T-helper 1 cell treated with Interleukin-12 subunit alpha and Interleukin-12 subunit beta and Interleukin-4 antibody, amounts not matched to agents 30 ng/mL and 1 ng/mL, for 36 hours (primary cell): ENCODE data around the gene LRRC8E. TPM values are rescaled to one million over a fixed set of nuclear protein-coding genes. Genes with fewer than 3 reads are reported as not detected.

Experiments used
- intact Hi-C: fragments of 100-400 bp; cut with micrococcal nuclease; formaldehyde crosslinking; loops from one replicate; pipeline ENCODE4 v1.15.1; 2024
- total RNA-seq: library from RNA; stranded (reverse); gene quantifications from 2 replicates; pipeline ENCODE4 v1.2.3, GENCODE V29; 2022

The LRRC8E gene
- total RNA-seq, 1 donor from 2014 or later, result not detected

DNA sequence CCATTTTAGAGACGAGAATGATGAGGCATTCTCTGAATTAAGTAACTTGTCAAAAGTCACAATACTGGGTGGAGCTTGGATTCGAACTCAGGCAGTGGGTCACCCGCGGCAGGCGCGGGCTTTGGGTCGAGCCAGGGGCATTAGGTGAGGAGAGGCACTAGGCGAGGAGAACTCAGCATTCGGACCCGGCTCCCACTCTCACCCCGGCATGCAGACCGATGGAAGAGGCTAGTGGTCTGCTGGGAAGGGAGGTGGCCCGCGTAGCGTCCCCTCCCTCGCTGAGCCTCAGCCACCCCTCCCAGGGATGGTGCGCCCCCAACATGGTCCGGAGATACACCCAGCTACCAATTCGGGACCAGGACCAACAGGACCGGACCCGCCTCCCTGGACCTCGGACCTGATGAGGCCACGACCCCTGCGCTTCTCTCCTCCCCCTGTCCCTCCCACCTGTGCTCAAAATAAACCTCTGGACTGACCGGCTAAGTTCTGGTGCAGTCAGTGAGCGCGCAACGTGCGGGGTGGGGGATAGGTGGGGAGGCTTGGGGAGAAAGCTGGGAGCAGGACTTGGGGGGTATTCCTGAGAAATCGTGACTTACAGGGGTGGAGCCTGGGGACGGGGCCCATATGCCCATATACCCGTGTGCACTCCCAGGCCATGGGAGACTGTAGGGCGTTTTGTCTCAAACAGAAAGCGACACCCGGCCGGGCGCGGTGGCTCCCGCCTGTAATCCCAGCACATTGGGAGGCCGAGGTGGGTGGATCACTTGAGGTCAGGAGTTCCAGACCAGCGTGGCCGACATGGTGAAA lies 30.5 kb downstream of the LRRC8E start:
- intact Hi-C loops, result no loop called here

- intact Hi-C loops, result loop anchor here (1.0 to 10.0 kb wide), 18 partner anchors 17 to 1873 kb away; partner anchors contain the start of genes ALKBH7, ELAVL1, MAP2K7 and MARCHF2
Measured at GRCh38 chr19:7919610-7920518, 31.6 kb downstream of the LRRC8E start, which contains the start of gene SNAPC2. SNAPC2 (plus strand) TSS chr19:7920338; CDS start chr19:7920367, 29 bp downstream.

DNA sequence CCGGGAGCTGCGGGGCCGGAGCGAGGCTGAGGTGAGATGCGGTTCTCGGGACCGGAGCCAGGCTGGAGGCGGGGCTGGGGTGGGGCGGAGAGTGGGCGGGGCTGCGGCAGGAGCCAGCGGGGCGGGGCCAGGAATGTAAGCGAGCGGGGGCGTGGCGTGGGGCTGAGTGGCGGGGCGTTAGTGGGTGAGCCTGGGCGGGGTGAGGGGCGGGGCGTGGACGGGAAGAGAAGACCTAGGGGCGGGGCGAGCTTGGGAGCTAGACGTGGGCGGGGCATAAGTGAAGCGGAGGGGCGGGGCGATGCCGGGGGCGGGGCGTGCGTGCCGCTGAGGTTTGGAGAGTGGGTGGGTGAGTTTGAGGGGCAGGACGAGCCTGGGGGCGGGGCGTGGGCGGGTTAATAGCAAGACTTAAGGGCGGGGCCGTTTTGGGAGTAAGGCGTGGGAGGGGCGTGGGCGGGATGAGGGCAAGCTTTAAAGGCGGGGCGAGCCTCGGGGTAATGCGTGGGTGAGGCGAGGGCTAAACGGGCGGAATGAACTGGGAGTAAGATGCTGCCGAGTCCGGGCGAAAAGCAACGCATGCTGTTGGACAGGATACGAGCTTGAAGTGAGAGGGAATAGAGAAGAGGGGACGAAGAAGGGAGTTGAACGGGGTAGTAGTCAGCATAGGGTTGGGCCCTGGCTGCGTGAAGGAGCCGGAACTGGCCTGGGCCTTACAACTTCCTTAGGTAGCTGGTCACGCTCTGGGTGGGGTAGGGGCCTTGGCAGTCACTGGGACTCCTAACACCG lies 32.4 kb downstream of the LRRC8E start:
- intact Hi-C loops, result loop anchor here (1.0 to 10.0 kb wide), 18 partner anchors 17 to 1872 kb away; partner anchors contain the start of genes ALKBH7, ELAVL1, MAP2K7 and MARCHF2

DNA sequence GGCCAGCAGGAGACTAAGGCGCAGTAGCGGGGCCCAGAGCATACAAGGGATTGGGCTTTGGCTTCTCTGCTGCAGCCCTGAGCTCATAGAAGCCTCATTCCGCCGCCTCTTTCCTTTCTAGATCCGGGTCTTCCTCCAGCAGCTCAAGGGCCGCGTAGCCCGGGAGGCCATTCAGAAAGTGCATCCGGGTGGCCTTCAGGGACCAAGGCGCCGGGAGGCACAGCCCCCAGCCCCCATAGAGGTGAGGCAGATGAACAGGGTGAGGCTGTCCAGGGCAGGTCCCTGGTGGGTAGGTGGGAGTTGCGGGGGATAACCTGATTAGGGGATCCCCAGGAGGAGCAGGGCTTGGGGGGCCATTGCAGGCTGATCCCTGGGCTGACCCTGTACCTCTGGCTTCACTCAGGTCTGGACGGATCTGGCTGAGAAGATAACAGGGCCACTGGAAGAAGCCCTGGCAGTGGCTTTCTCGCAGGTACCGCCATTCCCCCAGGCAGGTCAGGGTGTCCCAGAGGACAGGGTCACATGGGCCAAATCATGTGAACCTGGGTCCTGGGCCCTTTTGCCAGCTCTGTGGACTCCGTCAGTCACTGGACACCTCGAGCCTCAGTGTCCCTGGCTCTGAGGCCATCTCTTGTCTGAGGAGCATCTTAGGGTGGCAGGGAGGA lies 33.1 kb downstream of the LRRC8E start:
- intact Hi-C loops, result loop anchor here (2.0 to 10.0 kb wide), 9 partner anchors 69 to 1871 kb away; partner anchors contain the start of genes ALKBH7, ELAVL1, NDUFA7 and PNPLA6

GRCh38 chr19:7921967-7922835 lies 33.9 kb downstream of the LRRC8E start:
- intact Hi-C loops, result loop anchor here (2.0 to 10.0 kb wide), 9 partner anchors 69 to 1871 kb away; partner anchors contain the start of genes ALKBH7, ELAVL1, NDUFA7 and PNPLA6

DNA sequence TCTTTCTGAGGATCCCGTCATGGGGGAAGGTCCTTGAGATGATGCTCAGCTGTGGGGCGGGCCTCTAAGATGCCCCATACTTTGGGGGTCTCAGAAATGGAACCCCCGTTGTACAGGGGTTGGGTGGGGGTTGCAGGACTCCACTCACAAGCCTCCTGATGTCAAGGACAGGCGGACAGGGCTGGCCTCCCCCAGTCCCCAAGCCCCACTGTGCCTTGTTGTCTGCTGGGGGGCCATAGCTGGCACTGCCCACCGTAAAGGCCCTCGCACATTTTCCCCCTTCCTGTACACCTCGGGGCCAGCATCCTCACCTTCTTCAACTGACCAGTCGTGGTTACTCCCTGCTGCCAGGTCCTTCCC lies 34.5 kb downstream of the LRRC8E start:
- intact Hi-C loops, result loop anchor here (5.0 to 10.0 kb wide), 4 partner anchors 241 to 1551 kb away; partner anchors contain the start of genes ALKBH7, NDUFA7, RPS28 and TRAPPC5

DNA sequence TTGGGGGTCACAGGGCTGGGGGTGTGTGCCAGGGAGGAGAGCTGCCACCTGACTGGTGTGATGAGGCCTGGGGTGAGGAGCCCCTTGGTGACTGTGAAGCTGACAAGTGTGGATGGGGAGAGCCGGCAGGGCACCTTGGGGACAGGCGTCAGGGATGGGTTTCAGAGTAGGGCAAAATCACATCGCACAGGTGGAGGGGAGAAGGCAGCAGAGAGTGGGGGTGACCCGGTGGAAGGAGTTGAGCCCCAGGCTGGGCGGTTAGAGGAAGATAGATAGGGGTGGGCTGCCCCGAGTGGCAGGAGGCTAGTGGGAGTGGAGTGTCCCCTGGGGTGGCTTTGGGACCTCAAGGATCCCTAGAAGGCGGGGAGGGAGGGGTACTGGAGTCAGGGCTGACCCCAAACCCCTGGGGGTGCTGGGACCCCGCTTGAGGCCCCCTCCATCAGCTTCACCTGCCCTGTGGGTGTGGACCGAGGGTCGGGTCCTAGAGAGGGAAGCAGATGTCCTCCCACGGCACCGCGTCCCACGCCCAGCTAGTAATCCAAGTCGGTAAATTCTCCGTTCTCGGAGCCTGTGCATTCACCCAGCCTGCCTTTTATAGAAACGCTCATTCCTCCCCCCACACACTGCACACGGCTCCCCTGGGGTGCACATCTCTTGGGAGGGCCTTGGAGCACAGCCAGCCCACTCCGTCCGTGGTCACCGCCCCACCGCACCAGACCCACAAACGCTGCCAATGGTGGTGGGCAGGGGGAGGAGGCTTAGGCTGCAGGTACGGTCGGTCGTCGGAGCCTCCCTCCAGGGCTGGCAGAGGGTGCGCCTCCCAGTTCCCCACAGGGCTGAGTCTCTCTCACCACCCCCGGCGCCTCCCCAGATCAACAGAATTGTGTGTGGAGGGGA lies 35.2 kb downstream of the LRRC8E start:
- intact Hi-C loops, result loop anchor here (5.0 to 10.0 kb wide), 4 partner anchors 241 to 1551 kb away; partner anchors contain the start of genes ALKBH7, NDUFA7, RPS28 and TRAPPC5

DNA sequence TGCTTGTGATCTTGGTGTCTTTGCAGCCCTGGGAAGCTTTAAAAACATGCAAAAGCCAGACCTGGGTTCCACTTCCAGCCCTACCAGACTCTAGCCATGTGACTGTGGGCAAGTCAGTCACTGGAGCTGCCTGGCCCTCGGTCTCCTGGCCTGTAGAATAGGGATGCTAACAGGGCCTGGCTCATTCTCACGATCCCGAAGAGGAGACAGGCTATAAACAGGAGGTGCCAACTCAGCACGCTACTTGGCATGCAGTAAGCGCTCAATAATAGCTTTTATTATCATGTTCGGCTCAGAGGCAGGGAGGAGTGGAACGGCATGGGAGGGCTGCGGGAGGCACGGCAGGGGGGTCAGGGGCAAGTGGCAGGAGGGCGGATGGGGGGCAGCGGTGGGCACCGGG lies 35.9 kb downstream of the LRRC8E start:
- intact Hi-C loops, result loop anchor here (5.0 to 10.0 kb wide), 4 partner anchors 242 to 1552 kb away; partner anchors contain the start of genes ALKBH7, NDUFA7, RPS28 and TRAPPC5

DNA sequence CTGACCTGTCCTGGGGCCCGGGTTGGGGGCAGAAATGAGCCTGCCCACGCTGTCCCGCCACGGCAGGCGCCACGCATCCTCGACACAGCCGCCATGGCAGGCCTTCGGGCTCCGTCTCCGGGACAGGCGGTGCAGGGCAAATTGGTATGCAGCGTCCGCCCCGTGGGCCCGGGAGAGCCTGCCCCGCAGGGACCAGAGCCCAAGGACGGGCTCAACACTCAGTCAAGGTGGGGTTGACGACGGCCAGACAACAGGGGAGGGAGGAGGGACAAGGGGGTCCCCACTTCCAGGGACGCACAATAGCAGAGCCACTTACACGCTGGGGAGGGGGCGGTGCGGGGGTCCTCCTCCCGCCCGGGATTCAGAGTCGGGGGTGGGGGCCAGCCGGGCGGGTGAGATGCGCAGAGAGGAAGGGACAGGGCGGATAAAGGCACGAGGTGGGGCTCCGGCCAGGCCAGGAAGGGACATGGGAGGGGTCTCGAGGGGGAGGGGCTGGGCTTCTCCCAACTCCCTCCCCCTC lies 36.4 kb downstream of the LRRC8E start:
- intact Hi-C loops, result loop anchor here (1.0 to 10.0 kb wide), 6 partner anchors 19 to 1552 kb away; partner anchors contain the start of genes ALKBH7, NDUFA7, RPS28 and TIMM44

DNA sequence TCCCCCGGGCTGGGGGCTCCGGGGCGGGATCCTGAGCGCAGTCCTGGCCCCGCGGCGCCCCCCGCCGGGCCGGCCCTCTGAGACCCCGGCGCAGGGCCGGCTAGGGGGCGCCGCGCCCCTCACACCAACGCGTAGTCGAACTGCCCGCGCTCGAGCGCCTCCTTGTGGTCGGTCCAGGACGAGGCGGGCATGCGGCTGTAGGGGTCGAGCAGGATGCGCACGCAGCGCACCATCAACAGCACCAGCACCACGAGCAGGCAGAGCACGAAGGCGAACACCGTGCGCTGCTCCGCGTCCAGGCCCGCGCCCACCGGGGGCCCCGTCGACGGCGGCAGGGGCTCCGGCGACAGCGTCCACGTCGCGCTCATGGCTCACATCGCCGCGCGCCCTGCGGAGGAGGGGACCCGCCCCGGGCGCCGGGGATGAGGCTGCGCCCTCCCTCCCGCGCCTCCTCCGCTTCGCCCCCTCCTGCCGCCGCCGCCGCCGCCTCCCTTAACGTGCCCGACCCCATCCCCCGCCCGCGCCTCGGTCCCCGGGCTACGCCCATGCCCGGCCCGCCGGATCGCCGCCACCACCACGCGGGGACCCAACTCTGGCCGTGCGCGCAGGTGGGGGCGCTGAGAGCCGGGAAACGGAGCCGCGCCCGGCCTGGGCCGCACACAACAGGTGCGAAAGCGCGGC lies 37.0 kb downstream of the LRRC8E start:
- intact Hi-C loops, result loop anchor here (1.0 to 10.0 kb wide), 4 partner anchors 18 to 589 kb away; partner anchors contain the start of genes NDUFA7, RPS28, TIMM44 and ZNF414

GRCh38 chr19:7926021-7926726 lies 37.9 kb downstream of the LRRC8E start, which contains the start of gene CTXN1:
CTXN1 (minus strand) TSS chr19:7926135; CDS start chr19:7925538, 597 bp downstream.
- intact Hi-C loops, result loop anchor here (10.0 kb wide), 2 partner anchors 399 to 589 kb away; partner anchors contain the start of genes NDUFA7, RPS28 and ZNF414

DNA sequence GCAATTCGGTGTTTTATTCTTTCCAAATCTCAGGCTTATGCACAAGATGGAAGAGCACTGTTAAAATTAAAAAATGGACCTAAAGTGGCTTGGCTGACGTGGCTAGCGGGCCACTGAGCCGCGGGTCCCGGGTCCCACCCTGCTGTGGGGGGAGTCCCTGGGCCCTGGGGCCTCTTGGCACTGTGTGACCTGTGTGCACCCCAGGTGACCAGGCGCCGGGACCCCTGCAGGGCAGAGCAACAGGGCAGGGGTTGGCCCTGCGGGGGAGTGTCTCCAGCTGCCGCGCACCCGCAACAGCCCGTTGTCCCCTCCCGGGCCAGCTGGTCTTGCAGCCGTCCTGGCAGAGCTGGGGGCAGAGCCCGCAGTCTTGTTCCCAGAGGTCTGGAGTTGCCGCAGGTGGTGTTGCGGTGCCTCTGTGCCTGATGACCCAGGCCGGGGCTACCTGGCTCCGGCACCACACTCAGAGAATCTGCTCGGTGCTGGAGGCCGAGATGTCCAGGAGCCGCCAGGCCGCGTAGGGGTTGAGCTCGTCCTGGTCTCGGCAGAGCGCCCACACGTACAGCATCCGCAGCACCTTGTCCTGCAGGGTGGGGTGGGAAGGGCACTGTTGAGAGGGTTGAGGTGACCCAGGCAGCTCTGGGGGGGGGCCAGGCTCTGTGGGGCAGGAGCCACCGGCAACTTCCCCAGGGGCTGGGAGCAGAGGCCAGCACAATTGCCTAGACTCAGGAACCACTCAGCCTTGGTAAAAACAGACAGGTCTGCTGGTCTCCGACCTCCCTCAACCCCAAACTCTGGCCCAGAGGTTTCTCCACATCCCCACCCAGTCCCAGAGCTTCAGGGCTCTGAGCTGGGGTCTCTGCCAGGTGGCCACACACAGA lies 38.7 kb downstream of the LRRC8E start:
- intact Hi-C loops, result loop anchor here (10.0 kb wide), 2 partner anchors 398 to 588 kb away; partner anchors contain the start of genes NDUFA7, RPS28 and ZNF414

GRCh38 chr19:7927605-7928333 lies 39.5 kb downstream of the LRRC8E start:
- intact Hi-C loops, result loop anchor here (10.0 kb wide), 2 partner anchors 397 to 587 kb away; partner anchors contain the start of genes NDUFA7, RPS28 and ZNF414

- intact Hi-C loops, result loop anchor here (10.0 kb wide), 2 partner anchors 396 to 586 kb away; partner anchors contain the start of genes NDUFA7, RPS28 and ZNF414
Measured at GRCh38 chr19:7928334-7928706, 40.0 kb downstream of the LRRC8E start.
